AML-193 (cell line): ENCODE measurements around the gene BAIAP2.

Experiments used
- DNase-seq, 2 experiments: peaks; one replicate each; lab custom pipeline; 2025; lab: John Stamatoyannopoulos, UW

The BAIAP2 gene

DNA sequence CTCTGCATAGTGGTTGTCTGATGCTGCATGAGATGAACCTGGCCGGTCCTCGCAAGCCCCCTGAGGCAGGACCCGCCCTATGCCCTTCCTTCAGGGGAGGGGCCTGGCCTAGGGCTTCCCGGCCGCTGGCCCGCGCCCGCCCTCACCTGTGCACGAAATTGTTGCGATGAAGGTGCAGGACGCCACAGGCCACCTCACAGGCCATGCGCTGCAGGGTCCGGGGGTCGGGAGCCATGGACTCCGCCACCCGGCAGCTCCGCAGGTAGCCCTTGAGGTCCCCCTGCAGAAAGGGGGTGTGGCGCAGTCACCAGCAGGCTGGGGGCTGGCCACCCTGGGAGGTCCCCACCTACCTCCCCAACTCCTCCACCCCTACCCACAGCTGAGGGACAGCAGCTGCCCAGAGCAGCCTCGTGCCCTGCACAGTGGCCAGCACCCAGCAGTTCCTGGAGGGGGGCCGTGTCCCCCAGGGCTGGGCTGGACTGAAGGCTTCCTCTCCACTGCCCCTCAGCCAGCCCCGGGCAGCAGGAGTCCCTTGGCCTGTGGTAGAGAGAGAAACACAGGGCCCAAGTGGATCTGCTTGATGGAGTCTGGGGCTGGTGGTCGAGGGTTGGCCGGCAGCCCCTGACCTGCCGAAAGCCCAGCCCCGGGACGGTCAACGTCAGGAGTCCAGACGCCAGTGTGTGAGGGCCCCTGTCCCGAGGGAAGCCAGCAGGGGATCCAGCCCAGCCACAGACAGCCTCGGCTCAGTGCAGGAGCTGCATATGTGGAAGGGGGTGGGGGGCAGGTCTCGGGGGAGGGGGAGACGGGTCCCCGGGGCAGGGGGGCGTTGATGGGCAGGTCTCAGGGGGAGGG lies 91.6 kb downstream of the BAIAP2 start:
- no peak for DNase-seq

DNA sequence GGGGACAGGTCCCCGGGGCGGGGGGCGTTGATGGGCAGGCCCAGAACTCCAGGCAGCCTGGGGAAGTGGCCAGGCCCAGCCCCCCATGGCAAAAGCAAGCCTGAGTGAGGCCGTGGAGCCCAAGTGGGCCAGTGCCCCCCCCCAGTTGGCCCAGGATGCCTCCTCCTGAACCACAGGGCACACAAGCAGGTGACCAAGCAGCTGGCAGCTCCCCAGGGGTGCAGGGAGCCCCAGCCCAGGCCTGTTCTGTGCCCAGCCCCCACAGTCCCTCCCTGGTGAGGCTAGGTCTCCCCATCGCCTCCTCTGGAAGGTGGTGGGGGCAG lies 92.1 kb downstream of the BAIAP2 start:
- DNase-seq, result no peak

DNA sequence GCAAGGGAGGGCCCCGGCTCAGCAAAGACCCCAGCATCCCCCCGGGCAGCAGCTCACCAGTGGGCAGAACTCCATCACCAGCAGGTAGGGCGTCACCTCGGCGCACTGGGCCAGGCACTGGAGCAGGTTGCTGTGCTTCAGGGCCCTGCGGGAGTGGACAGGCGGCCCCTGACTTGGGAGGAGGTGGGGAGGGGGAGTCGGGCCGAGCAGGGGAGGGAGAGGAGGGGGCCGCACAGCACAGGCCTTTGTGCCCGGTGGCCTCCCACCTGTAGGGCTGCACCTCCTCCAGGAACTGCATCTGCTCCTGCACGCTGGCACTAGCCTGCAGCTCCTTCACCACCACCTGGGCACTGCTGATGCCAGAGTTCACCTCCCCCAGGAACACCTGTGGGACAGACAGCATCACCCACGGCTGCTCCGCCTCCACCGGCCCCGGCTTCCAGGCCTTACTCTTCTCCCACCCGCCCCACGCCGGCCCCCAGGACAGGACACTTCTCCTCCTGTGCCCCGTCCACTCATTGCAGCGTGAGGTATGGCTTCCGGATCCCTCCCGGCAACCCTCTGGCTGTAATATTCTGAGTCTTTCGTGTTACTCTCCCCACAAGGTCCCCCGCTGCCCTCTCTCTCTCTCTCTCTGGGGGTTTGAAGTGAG lies 92.7 kb downstream of the BAIAP2 start:
- DNase-seq, result no peak

DNA sequence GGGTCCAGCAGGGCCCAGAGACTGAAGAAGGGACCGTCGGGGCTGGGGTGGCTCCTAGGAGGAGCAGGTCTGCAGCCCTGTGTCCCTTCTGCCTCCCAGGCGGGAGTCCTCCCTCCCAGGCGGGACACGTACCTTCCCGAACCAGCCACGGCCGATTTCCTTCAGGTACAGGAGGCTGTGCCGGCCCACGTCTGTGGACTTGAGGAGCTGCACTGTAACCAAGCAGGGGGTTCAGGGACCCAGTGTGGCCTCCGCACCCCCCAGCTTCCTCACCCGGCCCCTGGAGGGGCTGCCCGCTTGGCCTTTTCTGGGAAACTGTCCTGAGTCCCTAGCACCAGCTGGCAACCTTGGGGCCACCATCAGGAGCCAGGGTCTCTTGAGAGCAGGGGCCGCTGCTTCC lies 93.4 kb downstream of the BAIAP2 start:
- no peak for DNase-seq

DNA sequence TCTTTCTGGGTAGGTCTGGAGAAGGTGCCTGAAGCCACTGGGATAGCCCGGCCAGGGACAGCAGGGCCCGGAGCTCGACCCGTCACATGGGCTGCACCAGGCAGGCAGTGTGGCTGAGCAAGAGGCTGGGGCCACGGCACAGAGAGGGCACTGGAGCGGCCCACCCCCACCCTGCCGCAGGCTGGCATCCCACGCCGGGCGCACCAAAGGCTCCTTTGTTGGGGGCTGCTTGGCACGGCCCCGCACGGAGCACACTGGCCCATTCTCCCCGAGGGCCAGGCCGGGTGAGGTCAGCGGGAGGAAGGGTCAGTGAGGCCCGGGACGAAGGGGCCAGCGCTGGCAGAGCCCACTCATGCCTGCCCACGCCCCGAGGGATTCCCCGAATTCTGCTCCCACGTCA lies 93.8 kb downstream of the BAIAP2 start:
- no peak for DNase-seq

DNA sequence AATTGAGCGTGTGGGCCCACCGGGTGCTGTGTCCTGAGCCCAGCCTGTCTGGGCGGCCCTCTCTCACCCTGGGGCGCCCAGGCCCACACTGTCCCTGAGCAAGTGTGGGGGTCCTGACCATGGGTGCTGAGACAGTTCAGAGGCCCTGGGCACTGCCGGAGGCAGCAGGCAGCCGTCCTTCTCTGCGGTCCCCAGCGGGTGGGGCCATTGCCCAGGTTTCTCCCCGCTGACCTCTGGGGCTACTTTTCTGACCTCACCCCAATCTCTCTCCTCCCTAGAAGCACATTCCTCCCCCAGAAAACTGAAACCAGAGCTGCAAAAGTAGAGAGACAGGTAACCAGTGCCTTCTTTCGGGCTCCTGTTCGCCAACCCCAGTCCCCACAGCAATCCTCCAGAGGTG lies 94.3 kb downstream of the BAIAP2 start:
- no peak for DNase-seq

DNA sequence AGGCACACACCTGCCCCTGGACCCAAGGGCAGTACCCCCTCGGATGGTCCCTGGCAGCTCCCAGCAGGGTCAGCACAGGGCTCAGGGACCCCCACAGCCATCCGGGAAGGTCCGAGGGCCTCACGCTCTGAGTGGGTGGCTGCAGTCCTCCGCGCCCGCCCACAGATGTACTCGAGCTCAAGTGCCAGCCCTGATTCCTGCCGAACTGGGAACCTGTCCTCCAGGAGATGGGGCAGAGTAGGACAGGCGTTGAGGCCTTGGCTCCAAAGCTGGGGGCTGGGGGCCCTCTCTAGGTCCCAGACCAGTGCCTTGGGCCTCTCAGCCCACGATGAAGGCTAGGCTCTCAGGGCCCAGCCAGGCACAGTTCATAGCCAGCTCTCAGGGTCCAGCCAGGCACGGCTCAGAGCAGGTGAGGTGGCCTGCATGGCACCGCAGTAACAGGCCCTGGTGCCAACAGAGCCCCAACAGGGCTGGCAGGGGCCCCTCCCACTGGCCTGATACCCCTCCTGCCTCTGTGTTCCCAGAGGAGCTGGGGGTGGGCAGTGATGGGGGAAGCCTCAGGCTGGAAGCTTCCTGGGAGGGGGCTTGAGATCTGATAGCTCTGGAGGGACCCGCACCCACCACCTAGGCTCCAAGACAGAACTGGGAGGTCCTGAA lies 94.9 kb downstream of the BAIAP2 start:
- DNase-seq, result no peak

DNA sequence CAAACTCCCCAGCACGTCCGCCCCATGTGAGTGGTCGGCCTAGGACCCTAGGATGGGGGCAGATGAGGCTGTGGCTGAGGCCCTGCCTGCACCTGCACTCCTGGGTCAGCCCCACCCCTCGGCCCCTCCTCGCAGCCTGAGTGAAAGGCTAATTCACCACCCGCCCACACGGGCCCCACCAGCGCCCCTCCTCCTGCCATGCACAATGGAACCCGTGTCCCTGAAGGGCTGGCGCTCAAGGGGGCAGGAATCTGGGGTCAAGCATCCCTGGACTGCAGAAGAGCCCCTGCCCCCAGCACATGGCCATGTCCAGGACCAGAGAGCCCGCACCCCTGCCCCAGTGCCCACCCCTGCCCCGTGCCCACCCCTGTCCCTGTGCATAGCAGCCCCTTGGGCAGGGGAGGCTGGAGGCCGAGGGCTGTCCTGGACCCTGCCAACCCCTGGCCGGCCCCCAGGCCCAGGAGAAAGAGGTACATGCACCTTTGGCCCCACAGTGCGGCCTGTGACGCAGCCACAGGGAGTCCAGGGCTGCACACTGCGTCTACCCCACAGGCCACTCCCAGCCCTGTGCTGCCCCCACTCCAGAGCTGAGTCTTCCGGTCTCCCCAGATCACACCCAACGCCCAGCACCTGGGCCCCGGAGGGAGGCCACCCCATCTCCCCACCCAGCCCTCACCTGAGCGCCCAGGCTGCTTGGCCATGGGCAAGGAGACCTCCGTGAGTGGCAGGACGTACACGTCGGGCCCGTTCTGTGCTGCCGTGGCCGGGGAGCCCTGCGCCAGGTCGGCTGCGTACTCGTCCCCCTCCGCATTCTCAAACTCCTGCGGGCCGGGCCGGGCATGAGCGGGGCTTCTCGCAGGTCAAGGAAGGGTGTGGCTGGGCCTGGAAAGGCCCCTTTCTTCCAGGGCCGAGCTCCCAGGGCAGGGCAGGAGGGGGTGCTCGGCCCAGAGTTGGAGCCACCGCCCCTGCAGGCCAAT lies 95.7 kb downstream of the BAIAP2 start:
- DNase-seq, result no peak

DNA sequence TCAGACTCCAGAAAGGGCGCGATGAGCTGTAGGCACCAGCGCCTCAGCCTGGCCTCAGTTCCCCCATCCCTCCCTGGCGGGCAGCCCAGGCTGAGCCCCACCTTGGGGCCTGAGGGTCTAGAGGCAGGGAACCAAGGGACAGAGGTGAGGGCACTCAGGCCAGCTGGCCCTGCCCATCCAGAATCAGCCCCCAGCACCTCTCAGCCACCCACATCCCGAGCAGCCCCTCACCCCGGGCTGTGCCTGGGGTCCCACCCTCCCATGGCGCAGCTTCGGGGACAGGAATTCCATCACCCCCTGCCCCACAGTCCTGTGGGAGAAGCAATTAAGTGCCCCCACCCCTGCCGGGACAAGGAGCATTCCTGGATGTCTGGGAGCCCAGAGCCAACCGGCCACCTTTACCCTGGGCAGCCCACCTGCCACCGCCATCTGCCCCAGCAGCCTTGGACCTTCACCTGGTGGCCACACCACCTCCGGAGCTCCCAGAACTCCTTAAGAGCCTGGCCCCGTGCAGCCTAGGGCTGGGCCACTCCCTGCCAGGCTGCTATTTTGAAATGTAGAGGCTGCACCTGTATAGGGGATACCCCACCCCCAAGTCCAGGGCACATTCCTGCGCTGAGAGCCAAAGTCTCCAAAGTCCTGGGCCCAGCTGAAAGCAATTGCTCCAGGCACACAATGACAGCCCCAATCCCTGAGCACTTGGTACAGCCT lies 96.7 kb downstream of the BAIAP2 start:
- no peak for DNase-seq

DNA sequence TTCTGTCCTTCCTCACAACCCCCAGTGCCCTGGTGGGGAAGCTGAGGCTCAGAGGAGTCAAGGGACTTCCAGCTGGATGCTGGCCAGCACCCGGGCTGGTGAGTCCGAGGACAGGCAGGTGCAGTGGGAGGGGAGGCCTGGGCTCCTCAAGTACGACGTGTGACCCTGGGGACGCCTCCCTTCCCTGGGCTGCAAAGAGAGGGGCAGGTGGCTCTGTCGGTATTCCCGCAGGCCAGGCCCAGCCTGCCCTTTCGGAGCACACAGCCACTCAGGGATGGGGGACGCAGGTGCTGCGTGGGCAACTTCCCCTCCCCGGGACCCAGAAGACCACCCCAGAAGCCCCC lies 97.2 kb downstream of the BAIAP2 start:
- DNase-seq, result no peak

DNA sequence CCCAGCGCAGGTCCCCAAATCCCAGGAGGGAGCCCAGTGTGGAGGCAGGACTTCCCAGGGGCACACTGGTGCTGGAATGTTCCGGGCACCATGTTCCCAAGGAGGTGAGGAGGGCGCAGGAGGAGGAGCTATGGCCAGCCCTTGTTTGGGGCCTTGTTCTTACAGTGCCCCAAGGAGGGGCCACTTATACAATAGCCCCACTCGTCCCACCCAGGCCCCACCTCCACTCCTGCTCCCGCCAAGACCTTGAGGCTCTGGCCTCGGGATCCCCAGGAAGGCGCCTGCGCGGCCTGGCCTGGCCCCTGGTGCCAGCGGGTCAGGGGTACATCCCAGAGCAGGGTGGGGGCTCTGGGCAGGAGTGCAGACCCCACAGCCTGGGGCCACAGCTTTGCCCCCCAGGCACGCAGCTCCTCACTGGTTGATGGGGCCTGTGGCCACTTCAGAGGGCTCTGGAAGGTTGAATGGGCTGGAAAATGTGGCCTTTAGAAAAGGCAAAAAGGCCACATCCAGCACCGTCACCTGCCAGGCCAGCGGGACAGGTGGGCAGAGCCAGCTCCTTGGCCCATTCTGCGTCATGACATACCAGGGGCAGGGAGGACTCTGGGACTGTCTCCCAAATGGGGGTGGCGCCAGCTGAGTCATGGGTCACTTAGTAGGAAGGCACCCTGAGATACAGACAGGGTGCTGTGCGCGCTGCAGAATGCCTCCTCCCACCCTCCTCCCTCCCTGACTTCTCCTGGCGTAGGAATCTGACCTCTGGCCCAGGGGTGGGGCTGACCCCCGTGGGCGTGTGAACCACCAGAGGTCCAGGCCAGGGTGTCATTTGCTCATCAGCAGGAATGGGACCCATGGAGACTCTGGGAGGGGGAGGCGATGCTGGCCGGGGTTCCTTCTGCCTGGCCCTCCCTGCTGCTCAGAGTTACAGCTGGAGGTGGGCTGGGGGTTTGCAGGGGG lies 98.1 kb downstream of the BAIAP2 start:
- DNase-seq, result no peak

DNA sequence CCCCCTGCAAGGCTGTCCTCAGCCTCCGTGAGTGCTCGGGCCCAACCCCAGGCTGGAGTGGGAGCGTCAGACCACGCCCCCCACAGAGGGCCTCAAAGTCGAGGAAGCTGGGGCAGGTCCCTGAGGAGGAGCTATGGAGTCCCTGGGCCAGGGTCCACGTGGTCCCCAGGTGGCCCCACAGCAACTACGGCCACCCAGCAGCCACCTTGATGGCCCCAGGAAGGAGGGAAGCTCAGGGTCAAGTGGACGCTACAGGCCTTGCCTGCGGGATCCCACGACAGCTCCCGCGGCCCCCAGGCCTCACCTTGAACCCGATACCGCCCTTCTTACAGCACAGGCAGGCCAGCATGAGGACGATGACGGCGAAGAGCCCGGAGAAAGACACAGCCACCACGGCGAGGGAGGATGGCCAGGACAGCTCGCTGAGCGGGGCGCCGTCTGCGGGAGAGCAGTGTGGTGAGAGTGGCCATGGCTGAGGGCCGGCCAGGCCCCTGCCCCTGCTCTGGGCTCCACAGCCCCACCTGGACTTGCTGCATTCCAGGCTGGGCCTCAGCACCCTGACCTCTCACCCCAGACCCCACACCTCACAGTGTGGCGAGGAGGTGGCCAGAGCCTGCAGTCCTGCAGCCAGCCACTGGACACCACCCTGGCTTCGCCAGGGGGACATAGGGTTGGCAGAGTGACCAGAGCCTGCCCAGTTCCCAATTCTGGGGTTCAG lies 99.3 kb downstream of the BAIAP2 start:
- DNase-seq, result no peak

DNA sequence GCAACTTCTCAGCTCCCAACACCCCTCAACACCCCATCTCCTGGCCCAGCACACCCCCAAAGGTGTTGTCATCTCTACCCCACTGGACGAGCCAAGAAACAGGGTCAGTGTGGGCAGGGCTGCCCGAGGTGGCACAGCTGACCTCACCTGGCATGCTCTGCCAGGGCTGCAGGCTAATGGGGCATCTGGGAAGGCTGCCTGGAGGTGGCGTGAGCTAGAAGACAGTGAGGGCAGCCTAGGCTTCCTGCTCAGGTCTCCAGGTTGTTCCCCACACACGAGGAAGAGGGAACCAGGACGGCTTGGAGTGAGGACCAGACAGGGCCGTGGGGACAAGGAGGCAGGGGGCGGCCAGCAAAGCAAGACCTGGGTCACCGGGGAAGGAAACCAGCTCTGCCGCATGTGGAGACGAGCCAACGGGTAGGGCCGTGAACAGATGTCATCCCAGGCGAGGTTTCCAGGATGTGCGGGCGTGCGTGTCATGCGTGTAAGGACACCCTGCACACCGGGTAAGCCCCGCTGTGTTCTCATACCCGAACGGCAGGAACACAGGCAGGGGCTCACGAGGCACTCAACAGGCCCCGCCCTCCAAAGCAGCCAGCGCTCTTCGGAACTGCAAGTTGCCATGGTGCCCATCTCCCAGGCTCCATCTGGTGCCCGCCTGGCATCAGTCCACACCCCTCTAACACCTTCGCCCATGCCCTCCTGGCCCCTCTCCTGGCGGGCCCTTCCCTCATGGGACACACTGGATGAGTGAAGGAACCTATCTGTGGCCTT lies 100.7 kb downstream of the BAIAP2 start:
- no peak for DNase-seq

DNA sequence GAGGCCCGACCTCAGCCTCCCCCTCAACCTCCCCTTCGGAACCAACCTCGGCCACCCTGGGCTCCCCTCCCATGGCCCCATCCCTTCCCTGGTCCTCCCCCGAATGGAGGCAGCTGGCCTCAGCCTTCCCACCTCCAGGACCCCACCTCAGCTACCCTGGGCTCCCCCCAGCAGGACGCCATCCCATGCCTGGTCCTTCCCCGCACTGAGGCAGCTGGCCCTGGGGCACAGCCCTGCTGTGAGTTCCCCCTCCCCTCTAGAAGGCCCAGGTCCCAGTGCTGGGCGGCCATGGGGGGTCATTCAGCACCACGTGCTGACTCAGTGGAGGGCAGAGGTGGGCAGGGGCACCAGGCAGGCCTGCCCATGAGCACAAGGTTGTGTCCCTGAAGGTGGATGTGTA lies 101.4 kb downstream of the BAIAP2 start:
- no peak for DNase-seq

DNA sequence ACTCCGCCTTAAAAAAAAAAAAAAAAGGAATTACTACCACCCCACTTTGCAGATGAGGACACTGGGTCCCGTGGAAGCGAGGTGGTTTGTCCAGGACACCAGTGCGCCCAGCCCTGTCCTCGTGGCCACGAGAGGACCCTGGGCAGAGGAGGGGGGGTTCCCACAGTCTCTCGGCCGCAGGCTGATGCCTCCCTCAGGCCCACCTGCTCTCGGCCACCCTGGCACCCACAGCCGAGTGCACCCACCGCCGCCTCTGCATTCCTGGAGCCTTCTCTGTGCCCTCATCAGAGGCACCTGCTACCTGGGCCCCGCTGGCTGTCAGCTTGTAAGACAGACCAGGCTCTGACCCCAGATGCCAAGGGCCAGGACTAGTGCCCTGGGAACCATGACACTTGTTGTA lies 102.3 kb downstream of the BAIAP2 start:
- DNase-seq, result no peak

DNA sequence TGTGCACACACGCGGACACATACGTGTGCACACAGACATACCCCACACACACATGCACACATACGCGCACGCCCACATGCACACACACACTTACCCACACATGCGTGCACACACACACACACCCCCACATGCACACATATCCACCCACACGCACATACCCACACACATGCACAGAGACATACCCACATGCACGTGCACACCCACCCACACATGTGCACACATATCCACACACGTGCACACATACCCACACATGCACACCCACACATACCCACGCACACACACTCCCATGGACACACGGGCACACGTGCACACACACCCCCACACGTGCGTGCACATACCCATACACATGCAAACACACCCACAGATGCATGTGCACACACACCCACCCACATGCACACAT lies 103.1 kb downstream of the BAIAP2 start:
- DNase-seq, result no peak

DNA sequence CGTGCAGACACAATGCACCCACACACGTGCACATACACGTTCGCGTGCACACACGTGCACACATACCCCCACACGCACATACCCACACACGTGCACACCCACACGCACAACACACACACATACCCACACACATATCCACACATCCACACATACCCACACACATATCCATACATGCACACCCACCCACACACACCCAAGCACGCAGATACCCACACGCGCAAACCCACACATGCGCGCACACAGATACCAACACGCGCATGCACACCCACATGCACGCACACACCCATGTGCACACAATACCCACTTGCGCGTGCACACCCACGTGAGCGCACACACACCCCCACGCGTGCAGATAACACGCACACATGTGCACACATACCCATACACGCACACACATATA lies 103.5 kb downstream of the BAIAP2 start:
- DNase-seq, result no peak

DNA sequence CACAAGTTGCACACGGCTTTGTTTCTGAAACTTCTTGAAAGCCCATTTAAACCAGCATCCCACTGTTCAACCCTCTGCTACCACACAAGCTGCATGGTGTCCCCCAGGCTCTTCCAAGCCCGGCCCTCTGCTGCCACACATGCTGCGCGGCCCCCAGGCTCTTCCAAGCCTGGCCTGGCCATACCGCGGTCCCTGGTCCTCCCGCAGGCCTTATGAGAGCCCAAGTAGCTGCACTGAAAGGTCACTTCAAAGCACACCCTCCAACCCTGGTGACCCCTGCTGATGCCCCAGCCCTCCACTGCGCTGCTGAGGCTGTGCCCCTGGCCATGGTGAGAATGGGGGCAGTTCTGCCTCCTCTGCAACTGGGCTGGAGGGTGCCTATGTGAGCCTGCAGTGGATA lies 104.5 kb downstream of the BAIAP2 start:
- no peak for DNase-seq

DNA sequence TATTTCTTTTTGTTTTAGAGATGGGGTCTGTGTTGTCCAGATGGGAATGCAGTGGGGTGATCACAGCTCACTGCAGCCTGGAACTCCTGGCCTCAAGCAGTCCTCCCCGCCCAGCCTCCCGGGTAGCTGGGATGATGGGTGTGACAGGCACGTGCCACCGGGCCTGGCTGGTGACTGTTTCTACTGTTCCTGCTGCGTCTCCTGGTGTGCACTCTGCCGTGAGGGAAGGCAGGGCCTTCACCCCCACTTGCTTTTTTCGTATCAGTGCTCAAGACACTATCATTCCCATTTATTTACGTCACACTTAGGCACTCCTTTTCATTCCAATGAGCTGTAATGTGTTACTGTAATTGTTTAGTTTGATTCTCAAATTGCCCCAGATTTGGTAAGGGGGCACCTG lies 105.1 kb downstream of the BAIAP2 start:
- DNase-seq, result no peak
